Measurements from ENCODE around the gene PDE6B. TPM values are rescaled to one million over a fixed set of nuclear protein-coding genes. Genes with fewer than 3 reads are reported as not detected.

The PDE6B gene
- total and polyA plus RNA-seq, 2 of the 13 experiments (the other 11 are each of a cell fraction or from before 2014, with no cell fraction given) = 0.38 to 0.40 TPM

DNA sequence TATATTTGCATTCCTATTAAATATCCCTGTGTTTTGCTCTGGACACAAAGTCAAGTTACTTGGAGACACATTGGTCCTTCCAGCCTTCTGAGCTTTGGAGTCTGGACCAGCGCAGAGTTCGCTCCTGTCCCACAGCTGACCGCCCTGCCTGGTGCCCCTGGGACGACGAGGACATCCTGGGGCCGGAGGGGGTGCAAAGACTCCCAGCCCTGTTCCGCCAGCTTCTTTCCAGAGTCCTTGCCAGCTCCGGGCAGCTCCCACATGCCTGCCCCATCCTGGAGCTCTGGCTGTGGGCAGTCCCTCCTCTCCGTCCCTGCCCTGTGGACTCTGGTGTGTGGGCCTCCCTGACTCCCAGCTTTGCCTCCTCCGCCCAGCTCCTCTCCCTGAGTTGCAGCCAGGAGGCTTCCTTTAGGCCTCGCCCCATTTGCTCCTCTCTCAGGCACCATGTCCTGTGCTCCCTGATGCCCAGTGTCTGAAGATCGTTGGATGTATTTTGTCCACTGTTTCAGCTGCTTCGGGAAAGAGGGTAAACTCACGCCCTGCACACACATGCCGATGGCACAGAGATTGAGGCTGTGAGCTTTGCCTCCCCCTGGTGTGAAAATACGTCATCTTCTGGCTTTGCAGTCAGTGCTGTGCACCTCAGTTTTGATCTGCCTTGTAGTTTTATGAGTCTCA lies 75.4 kb downstream of the PDE6B start:
- peak overlapping the region; percentile 84 for H3K4me2 ChIP-seq (ENCODE audit: low read depth, low read length)
- POLR2A ChIA-PET = interaction anchor here (1.1 to 1.6 kb wide), 3 partner anchors 14 to 23 kb away, joined by 3 to 15 read pairs (median 4); no protein-coding TSS in a partner anchor
- peak overlapping the region in 1 of 3 experiments; percentile 60; a peak in 1 of 6 replicates for H3K4me3 ChIP-seq (replicated peaks in 1 of 3; ENCODE audit: insufficient read depth in 1 of 3, low read depth in 2 of 3, low read length in 3 of 3)
- intact Hi-C loops (cut with micrococcal nuclease; ENCODE audit: unreplicated experiment) = no loop called here
- no peaks in the 10 kb centered on the region for H3K36me3 ChIP-seq (replicated peaks in 1 of 2; ENCODE audit: control insufficient read depth in 1 of 2, insufficient read depth in 2 of 2, low read length in 2 of 2)
- peaks cover 3 to 16% of the 10 kb centered on the region in 2 experiments; a peak in 2 of 5 replicates for H3K27me3 ChIP-seq (ENCODE audit: control insufficient read depth in 1 of 2, insufficient read depth in 2 of 2, low read length in 2 of 2)
- in situ Hi-C loops (cut with HindIII; ENCODE audit: extremely low pct_ligation_motif_present, low pct_unique_long_range_greater_than_20kb) = no loop called here
- WGBS (ENCODE audit: low lambda C conversion rate) = 17% methylated on average over 9 of the region's 16 CpGs
- H3K27ac ChIP-seq (ENCODE audit: extremely low read length, insufficient read depth, low read length) = no peak overlapping the region
- no peaks in the 10 kb centered on the region for H3K79me2 ChIP-seq (ENCODE audit: insufficient read depth, low read length)
- H3K4me1 ChIP-seq (ENCODE audit: insufficient read depth, low read length) = peaks cover 45% of the 10 kb centered on the region
- BruUV-seq (replicated peaks) = no TSS peak
- CTCF ChIA-PET (ENCODE audit: low intra/inter-chr PET ratio, low total read pairs) = interaction anchor here (2.7 kb wide), 1 partner anchor 17 kb away, joined by 7 read pairs; no protein-coding TSS in a partner anchor
- ATAC-seq (peak; percentile 32), FAIRE-seq (peak; percentile 75), DNase-seq (ENCODE audit: low spot score) (peak; percentile 41)
- no peaks in the 10 kb centered on the region for H3K9me3 ChIP-seq (ENCODE audit: low read length)
- H4K20me1 ChIP-seq (ENCODE audit: insufficient read depth, low read length) = no peaks in the 10 kb centered on the region
- peak overlapping the region; percentile 27 for H2AFZ ChIP-seq (ENCODE audit: low read length)
- H3K9ac ChIP-seq (ENCODE audit: insufficient read depth, low read depth, low read length) = no peak overlapping the region
- TF ChIP-seq ZNF362 (CRISPR knock-in tag; IDR thresholded peaks at IDR 0.05; ENCODE audit: borderline replicate concordance) (no peak), RFX3 (CRISPR knock-in tag; IDR thresholded peaks at IDR 0.05) (no peak), ZNF883 (CRISPR knock-in tag; IDR thresholded peaks at IDR 0.05; ENCODE audit: not compliant biosample characterization) (no peak), ZNF501 (CRISPR knock-in tag; IDR thresholded peaks at IDR 0.05) (no peak), SMARCC2 (IDR thresholded peaks at IDR 0.05) (no peak), BHLHE40 (IDR thresholded peaks at IDR 0.05; ENCODE audit: low read length) (no peak), BRCA1 (CRISPR knock-in tag; IDR thresholded peaks at IDR 0.05) (no peak), ZNF510 (CRISPR knock-in tag; IDR thresholded peaks at IDR 0.05; ENCODE audit: low read depth) (no peak), POLR2AphosphoS5 (IDR thresholded peaks at IDR 0.05; ENCODE audit: low read depth, low read length) (no peak), JUN (CRISPR knock-in tag; IDR thresholded peaks at IDR 0.05) (no peak), ISL2 (CRISPR knock-in tag; IDR thresholded peaks at IDR 0.05) (0 out of 2 replicates have a peak, but pooled peaks have one; percentile 18), KDM4B (CRISPR knock-in tag; IDR thresholded peaks at IDR 0.05) (no peak), ZNF33A (CRISPR knock-in tag; IDR thresholded peaks at IDR 0.05; ENCODE audit: borderline replicate concordance) (no peak)
- TF ChIP-seq, protein P1, sequence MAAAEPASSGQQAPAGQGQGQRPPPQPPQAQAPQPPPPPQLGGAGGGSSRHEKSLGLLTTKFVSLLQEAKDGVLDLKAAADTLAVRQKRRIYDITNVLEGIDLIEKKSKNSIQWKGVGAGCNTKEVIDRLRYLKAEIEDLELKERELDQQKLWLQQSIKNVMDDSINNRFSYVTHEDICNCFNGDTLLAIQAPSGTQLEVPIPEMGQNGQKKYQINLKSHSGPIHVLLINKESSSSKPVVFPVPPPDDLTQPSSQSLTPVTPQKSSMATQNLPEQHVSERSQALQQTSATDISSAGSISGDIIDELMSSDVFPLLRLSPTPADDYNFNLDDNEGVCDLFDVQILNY (CRISPR knock-in tag; conservative IDR thresholded peaks at IDR 0.05) = no peak
- TF ChIP-seq, protein P2, sequence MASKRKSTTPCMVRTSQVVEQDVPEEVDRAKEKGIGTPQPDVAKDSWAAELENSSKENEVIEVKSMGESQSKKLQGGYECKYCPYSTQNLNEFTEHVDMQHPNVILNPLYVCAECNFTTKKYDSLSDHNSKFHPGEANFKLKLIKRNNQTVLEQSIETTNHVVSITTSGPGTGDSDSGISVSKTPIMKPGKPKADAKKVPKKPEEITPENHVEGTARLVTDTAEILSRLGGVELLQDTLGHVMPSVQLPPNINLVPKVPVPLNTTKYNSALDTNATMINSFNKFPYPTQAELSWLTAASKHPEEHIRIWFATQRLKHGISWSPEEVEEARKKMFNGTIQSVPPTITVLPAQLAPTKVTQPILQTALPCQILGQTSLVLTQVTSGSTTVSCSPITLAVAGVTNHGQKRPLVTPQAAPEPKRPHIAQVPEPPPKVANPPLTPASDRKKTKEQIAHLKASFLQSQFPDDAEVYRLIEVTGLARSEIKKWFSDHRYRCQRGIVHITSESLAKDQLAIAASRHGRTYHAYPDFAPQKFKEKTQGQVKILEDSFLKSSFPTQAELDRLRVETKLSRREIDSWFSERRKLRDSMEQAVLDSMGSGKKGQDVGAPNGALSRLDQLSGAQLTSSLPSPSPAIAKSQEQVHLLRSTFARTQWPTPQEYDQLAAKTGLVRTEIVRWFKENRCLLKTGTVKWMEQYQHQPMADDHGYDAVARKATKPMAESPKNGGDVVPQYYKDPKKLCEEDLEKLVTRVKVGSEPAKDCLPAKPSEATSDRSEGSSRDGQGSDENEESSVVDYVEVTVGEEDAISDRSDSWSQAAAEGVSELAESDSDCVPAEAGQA (IDR thresholded peaks at IDR 0.05; ENCODE audit: low read depth) = no peak
- TF ChIP-seq, protein P2 (CRISPR knock-in tag; IDR thresholded peaks at IDR 0.05; ENCODE audit: borderline replicate concordance) = no peak
